ENCODE measurements around the gene XXYLT1.

Gene XXYLT1

DNA sequence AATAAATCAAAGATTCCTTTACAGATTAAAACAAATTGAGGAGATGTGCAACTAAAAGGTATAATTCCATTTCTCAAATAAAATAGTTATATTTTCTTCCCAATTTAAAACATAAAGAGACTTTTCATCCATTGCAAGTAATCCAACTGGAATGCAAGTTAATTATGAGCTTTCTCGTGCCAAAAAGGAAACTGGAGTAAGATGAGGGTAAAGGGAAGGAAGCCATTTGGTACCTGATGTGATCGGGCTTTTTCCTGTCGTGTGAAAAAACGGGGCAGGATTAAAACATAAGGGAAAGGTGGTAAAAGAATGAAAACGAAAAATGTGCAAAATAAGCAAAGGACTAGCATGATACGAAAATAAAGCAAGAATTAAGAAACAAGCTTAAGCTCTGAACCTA lies 41.8 kb upstream of the XXYLT1 start:
- TF ChIP-seq ZC3H10 (CRISPR knock-in tag; IDR thresholded peaks at IDR 0.05) = no peak
- no peak for TF ChIP-seq ZFP30 (CRISPR knock-in tag; IDR thresholded peaks at IDR 0.05)
- TF ChIP-seq, protein P1, sequence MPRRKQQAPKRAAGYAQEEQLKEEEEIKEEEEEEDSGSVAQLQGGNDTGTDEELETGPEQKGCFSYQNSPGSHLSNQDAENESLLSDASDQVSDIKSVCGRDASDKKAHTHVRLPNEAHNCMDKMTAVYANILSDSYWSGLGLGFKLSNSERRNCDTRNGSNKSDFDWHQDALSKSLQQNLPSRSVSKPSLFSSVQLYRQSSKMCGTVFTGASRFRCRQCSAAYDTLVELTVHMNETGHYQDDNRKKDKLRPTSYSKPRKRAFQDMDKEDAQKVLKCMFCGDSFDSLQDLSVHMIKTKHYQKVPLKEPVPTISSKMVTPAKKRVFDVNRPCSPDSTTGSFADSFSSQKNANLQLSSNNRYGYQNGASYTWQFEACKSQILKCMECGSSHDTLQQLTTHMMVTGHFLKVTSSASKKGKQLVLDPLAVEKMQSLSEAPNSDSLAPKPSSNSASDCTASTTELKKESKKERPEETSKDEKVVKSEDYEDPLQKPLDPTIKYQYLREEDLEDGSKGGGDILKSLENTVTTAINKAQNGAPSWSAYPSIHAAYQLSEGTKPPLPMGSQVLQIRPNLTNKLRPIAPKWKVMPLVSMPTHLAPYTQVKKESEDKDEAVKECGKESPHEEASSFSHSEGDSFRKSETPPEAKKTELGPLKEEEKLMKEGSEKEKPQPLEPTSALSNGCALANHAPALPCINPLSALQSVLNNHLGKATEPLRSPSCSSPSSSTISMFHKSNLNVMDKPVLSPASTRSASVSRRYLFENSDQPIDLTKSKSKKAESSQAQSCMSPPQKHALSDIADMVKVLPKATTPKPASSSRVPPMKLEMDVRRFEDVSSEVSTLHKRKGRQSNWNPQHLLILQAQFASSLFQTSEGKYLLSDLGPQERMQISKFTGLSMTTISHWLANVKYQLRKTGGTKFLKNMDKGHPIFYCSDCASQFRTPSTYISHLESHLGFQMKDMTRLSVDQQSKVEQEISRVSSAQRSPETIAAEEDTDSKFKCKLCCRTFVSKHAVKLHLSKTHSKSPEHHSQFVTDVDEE (CRISPR knock-in tag; IDR thresholded peaks at IDR 0.05) = no peak
- TF ChIP-seq PPARA (CRISPR knock-in tag; IDR thresholded peaks at IDR 0.05; ENCODE audit: borderline replicate concordance) = no peak
- no peak for TF ChIP-seq ARNTL (CRISPR knock-in tag; IDR thresholded peaks at IDR 0.05; ENCODE audit: borderline replicate concordance, low read depth)
- no peak for TF ChIP-seq TOX (CRISPR knock-in tag; IDR thresholded peaks at IDR 0.05; ENCODE audit: borderline replicate concordance)
- TF ChIP-seq, protein P2, sequence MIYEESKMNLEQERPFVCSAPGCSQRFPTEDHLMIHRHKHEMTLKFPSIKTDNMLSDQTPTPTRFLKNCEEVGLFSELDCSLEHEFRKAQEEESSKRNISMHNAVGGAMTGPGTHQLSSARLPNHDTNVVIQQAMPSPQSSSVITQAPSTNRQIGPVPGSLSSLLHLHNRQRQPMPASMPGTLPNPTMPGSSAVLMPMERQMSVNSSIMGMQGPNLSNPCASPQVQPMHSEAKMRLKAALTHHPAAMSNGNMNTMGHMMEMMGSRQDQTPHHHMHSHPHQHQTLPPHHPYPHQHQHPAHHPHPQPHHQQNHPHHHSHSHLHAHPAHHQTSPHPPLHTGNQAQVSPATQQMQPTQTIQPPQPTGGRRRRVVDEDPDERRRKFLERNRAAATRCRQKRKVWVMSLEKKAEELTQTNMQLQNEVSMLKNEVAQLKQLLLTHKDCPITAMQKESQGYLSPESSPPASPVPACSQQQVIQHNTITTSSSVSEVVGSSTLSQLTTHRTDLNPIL (CRISPR knock-in tag; IDR thresholded peaks at IDR 0.05; ENCODE audit: low read depth) = no peak
- TF ChIP-seq CSDC2 (CRISPR knock-in tag; IDR thresholded peaks at IDR 0.05) = no peak
- TF ChIP-seq RARB (CRISPR knock-in tag; IDR thresholded peaks at IDR 0.05) = no peak
- TF ChIP-seq, protein P3, sequence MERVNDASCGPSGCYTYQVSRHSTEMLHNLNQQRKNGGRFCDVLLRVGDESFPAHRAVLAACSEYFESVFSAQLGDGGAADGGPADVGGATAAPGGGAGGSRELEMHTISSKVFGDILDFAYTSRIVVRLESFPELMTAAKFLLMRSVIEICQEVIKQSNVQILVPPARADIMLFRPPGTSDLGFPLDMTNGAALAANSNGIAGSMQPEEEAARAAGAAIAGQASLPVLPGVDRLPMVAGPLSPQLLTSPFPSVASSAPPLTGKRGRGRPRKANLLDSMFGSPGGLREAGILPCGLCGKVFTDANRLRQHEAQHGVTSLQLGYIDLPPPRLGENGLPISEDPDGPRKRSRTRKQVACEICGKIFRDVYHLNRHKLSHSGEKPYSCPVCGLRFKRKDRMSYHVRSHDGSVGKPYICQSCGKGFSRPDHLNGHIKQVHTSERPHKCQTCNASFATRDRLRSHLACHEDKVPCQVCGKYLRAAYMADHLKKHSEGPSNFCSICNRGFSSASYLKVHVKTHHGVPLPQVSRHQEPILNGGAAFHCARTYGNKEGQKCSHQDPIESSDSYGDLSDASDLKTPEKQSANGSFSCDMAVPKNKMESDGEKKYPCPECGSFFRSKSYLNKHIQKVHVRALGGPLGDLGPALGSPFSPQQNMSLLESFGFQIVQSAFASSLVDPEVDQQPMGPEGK (CRISPR knock-in tag; IDR thresholded peaks at IDR 0.05; ENCODE audit: borderline replicate concordance) = no peak
- TF ChIP-seq SNAI2 (CRISPR knock-in tag; IDR thresholded peaks at IDR 0.05) = no peak
- ATAC-seq = no peak

DNA sequence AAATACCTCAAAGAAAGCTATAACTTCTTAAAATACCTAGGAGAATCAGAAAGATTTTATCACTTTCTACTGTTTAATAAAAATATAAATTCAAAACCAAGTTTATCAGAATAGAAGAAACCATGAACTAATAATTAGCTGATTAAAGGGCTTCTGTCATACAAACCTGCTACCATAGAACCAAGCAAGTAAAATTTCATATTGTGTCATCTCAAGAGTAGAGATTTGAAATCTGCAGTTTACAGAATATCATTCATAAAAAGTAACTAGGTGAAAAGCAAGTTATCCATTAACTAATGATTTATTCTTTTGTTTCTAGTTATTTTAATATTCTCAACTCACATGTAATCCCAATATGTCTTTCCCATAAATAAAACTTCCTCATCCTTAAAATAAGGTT lies 36.8 kb upstream of the XXYLT1 start:
- TF ChIP-seq, protein P4, sequence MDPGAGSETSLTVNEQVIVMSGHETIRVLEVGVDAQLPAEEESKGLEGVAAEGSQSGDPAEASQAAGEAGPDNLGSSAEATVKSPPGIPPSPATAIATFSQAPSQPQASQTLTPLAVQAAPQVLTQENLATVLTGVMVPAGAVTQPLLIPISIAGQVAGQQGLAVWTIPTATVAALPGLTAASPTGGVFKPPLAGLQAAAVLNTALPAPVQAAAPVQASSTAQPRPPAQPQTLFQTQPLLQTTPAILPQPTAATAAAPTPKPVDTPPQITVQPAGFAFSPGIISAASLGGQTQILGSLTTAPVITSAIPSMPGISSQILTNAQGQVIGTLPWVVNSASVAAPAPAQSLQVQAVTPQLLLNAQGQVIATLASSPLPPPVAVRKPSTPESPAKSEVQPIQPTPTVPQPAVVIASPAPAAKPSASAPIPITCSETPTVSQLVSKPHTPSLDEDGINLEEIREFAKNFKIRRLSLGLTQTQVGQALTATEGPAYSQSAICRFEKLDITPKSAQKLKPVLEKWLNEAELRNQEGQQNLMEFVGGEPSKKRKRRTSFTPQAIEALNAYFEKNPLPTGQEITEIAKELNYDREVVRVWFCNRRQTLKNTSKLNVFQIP (CRISPR knock-in tag; IDR thresholded peaks at IDR 0.05; ENCODE audit: borderline replicate concordance, low read depth) = no peak
- no peak for ATAC-seq

DNA sequence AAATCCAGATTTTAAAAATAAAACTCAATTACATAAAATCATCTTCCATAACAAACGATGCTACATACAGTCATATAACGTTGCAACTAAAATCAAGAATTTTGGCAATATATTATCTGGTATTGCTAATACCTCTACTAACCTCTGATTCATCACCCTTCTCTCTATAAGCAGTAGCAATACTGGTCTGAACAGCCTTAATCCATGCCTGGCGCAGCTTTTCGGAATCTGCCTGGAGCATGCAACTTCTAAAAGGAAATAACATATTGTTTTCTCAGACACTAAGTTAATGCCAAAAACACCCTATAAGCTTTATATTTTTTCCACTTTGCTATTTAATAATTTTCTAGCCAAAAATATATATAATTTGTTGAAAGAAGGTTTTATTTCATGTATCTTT lies 35.4 kb upstream of the XXYLT1 start:
- TF ChIP-seq OSR1 (CRISPR knock-in tag; IDR thresholded peaks at IDR 0.05) (no peak), PPARA (CRISPR knock-in tag; IDR thresholded peaks at IDR 0.05; ENCODE audit: borderline replicate concordance) (no peak), ZNF8 (CRISPR knock-in tag; IDR thresholded peaks at IDR 0.05) (no peak), ESRRG (CRISPR knock-in tag; IDR thresholded peaks at IDR 0.05) (no peak), ZNF70 (CRISPR knock-in tag; IDR thresholded peaks at IDR 0.05) (no peak), ZFP30 (CRISPR knock-in tag; IDR thresholded peaks at IDR 0.05) (no peak), ZFP3 (CRISPR knock-in tag; IDR thresholded peaks at IDR 0.05) (no peak), ISL1 (CRISPR knock-in tag; IDR thresholded peaks at IDR 0.05) (no peak), BACH2 (CRISPR knock-in tag; IDR thresholded peaks at IDR 0.05; ENCODE audit: borderline replicate concordance) (no peak), SNAI2 (CRISPR knock-in tag; IDR thresholded peaks at IDR 0.05) (no peak), TOX (CRISPR knock-in tag; IDR thresholded peaks at IDR 0.05; ENCODE audit: borderline replicate concordance) (no peak), GLIS3 (CRISPR knock-in tag; IDR thresholded peaks at IDR 0.05) (no peak), RARB (CRISPR knock-in tag; IDR thresholded peaks at IDR 0.05) (no peak)
- TF ChIP-seq, protein P1 (CRISPR knock-in tag; IDR thresholded peaks at IDR 0.05) = no peak
- TF ChIP-seq, protein P2 (CRISPR knock-in tag; IDR thresholded peaks at IDR 0.05; ENCODE audit: low read depth) = no peak
- TF ChIP-seq, protein P5, sequence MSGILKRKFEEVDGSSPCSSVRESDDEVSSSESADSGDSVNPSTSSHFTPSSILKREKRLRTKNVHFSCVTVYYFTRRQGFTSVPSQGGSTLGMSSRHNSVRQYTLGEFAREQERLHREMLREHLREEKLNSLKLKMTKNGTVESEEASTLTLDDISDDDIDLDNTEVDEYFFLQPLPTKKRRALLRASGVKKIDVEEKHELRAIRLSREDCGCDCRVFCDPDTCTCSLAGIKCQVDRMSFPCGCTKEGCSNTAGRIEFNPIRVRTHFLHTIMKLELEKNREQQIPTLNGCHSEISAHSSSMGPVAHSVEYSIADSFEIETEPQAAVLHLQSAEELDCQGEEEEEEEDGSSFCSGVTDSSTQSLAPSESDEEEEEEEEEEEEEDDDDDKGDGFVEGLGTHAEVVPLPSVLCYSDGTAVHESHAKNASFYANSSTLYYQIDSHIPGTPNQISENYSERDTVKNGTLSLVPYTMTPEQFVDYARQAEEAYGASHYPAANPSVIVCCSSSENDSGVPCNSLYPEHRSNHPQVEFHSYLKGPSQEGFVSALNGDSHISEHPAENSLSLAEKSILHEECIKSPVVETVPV (CRISPR knock-in tag; IDR thresholded peaks at IDR 0.05) = no peak
- ATAC-seq = no peak
